Ramos (cell line): ENCODE measurements around the gene SPINK4.

Experiments
- in situ Hi-C: fragments of 300-500 bp; cut with MboI; formaldehyde crosslinking; loops from one replicate; pipeline ENCODE4 v1.14.3; 2022; ENCODE audit warnings: low sequenced_read_pairs; ENCODE audit not compliant: unreplicated experiment

The SPINK4 gene

GRCh38 chr9:33250458-33250995 is 10.6 kb downstream of the SPINK4 start:
- in situ Hi-C loops: no loop called here

GRCh38 chr9:33254211-33254610 is 14.2 kb downstream of the SPINK4 start:
- in situ Hi-C loops: no loop called here

- in situ Hi-C loops: no loop called here
These were observed 15.0 kb downstream of the SPINK4 start for GRCh38 chr9:33255014-33255413.

- in situ Hi-C loops: no loop called here
These were observed 15.5 kb downstream of the SPINK4 start for GRCh38 chr9:33255471-33255870.

GRCh38 chr9:33256236-33256635 is 16.3 kb downstream of the SPINK4 start:
- in situ Hi-C loops: no loop called here

GRCh38 chr9:33257276-33257675 is 17.3 kb downstream of the SPINK4 start:
- in situ Hi-C loops: no loop called here

GRCh38 chr9:33260372-33260771 is 20.4 kb downstream of the SPINK4 start:
- in situ Hi-C loops: no loop called here

GRCh38 chr9:33263131-33264002 is 23.4 kb downstream of the SPINK4 start:
- in situ Hi-C loops: no loop called here

GRCh38 chr9:33264003-33264472 is 24.1 kb downstream of the SPINK4 start:
- in situ Hi-C loops: no loop called here

- in situ Hi-C loops: no loop called here
These were observed 24.7 kb downstream of the SPINK4 start, which contains the start of the genes BAG1 and CHMP5 for GRCh38 chr9:33264473-33265177. Gene BAG1, minus strand, starts transcription at chr9:33264708. Gene CHMP5, plus strand, starts transcription at chr9:33265049. Its CDS starts 30 bp downstream, at chr9:33265079.

GRCh38 chr9:33265211-33265865 is 25.4 kb downstream of the SPINK4 start:
- in situ Hi-C loops: no loop called here

- in situ Hi-C loops: no loop called here
These were observed 27.3 kb downstream of the SPINK4 start for GRCh38 chr9:33267151-33267767.

GRCh38 chr9:33270146-33270545 is 30.2 kb downstream of the SPINK4 start:
- in situ Hi-C loops: no loop called here

- in situ Hi-C loops: no loop called here
These were observed 32.1 kb downstream of the SPINK4 start for GRCh38 chr9:33272061-33272460.

GRCh38 chr9:33273266-33273971 is 33.5 kb downstream of the SPINK4 start:
- in situ Hi-C loops: no loop called here

GRCh38 chr9:33273972-33274328 is 34.0 kb downstream of the SPINK4 start:
- in situ Hi-C loops: no loop called here

- in situ Hi-C loops: no loop called here
These were observed 37.5 kb downstream of the SPINK4 start for GRCh38 chr9:33277484-33277883.

- in situ Hi-C loops: no loop called here
These were observed 45.5 kb downstream of the SPINK4 start for GRCh38 chr9:33285502-33285901.

GRCh38 chr9:33287087-33287490 is 47.1 kb downstream of the SPINK4 start:
- in situ Hi-C loops: no loop called here
